WTC11 (cell line): ENCODE measurements around the gene ERCC6.

ENCODE experiments used
- FOXP1 ChIP-seq: sonication (generic); formaldehyde crosslinking; IDR thresholded peaks from 2 replicates; pipeline ENCODE4 v1.8.0; 2022; ENCODE audit warnings: missing genetic modification reagents, mild to moderate bottlenecking, moderate library complexity, borderline replicate concordance
- MXD4 ChIP-seq: fragments of 250-450 bp; sonication (Bioruptor Pico); IDR thresholded peaks from 2 replicates; pipeline ENCODE4 v1.8.0; 2021; ENCODE audit warnings: mild to moderate bottlenecking, moderate library complexity, borderline replicate concordance
- ZNF317 ChIP-seq: sonication (generic); formaldehyde crosslinking; IDR thresholded peaks from 2 replicates; pipeline ENCODE4 v1.8.1; 2023; ENCODE audit warnings: low read depth, mild to moderate bottlenecking, moderate library complexity, missing genetic modification reagents, borderline replicate concordance
- TF ChIP-seq, protein P1 (sequence below): sonication (generic); formaldehyde crosslinking; IDR thresholded peaks from 2 replicates; pipeline ENCODE4 v1.8.0; 2022; ENCODE audit warnings: mild to moderate bottlenecking, missing genetic modification reagents
- TF ChIP-seq, protein P2 (sequence below): fragments of 200-600 bp; IDR thresholded peaks from 2 replicates; pipeline ENCODE4 v1.8.0; 2022; ENCODE audit warnings: antibody characterized with exemption
- TF ChIP-seq, protein P3 (sequence below): sonication (generic); formaldehyde crosslinking; conservative IDR thresholded peaks from 2 replicates; pipeline ENCODE4 v1.8.1; 2022; ENCODE audit warnings: mild to moderate bottlenecking, missing genetic modification reagents

DNA sequence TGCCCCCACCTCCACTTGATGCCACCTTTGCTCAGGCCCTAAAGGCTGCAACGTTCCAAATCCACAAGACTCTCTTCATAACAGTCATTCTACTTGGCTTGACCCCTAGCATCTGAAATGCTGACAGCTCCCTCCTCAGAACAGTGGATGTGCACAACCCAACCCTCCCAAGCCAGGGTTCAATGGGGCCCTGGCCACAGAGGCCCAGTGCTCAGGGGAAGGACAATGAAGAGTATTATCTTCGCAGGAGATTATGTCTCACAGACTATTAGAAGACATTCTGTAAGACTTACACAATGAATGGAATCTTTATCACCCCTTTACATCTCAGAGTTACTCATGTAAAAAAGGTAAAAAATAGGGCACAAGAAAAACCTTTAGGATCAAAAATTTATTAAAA is 20.4 kb downstream of the ERCC6 start:
- TF ChIP-seq, protein P1, sequence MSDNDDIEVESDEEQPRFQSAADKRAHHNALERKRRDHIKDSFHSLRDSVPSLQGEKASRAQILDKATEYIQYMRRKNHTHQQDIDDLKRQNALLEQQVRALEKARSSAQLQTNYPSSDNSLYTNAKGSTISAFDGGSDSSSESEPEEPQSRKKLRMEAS (CRISPR knock-in tag), result no peak
- TF ChIP-seq, protein P2, sequence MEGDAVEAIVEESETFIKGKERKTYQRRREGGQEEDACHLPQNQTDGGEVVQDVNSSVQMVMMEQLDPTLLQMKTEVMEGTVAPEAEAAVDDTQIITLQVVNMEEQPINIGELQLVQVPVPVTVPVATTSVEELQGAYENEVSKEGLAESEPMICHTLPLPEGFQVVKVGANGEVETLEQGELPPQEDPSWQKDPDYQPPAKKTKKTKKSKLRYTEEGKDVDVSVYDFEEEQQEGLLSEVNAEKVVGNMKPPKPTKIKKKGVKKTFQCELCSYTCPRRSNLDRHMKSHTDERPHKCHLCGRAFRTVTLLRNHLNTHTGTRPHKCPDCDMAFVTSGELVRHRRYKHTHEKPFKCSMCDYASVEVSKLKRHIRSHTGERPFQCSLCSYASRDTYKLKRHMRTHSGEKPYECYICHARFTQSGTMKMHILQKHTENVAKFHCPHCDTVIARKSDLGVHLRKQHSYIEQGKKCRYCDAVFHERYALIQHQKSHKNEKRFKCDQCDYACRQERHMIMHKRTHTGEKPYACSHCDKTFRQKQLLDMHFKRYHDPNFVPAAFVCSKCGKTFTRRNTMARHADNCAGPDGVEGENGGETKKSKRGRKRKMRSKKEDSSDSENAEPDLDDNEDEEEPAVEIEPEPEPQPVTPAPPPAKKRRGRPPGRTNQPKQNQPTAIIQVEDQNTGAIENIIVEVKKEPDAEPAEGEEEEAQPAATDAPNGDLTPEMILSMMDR, result no peak
- TF ChIP-seq FOXP1 (CRISPR knock-in tag), result no peak
- TF ChIP-seq MXD4 (CRISPR knock-in tag), result no peak
- TF ChIP-seq, protein P3, sequence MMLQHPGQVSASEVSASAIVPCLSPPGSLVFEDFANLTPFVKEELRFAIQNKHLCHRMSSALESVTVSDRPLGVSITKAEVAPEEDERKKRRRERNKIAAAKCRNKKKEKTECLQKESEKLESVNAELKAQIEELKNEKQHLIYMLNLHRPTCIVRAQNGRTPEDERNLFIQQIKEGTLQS (CRISPR knock-in tag), result no peak
- TF ChIP-seq ZNF317, result no peak
